MCF 10A (cell line): Measurements from ENCODE around the gene B3GNT9. TPM values are rescaled to one million over a fixed set of nuclear protein-coding genes. Genes with fewer than 3 reads are reported as not detected.

ENCODE experiments used
- BruUV-seq: library from RNA; stranded (reverse); fragments of 400-500 nt; replicated peaks from 2 replicates; lab custom pipeline; 2021; lab: Mats Ljungman, UMichigan
- CTCF ChIA-PET: fragments of 300-600 bp; sonication (Branson Sonifier 250); formaldehyde crosslinking; extraction: SDS; loops from one replicate; lab custom pipeline; 2021; ENCODE audit warnings: antibody characterized with exemption, inconsistent platforms; lab: Yijun Ruan, JAX
- POLR2A ChIA-PET: fragments of 300-600, 350-650 bp; sonication (Branson Sonifier 250); formaldehyde crosslinking; extraction: SDS; loops from one replicate; lab custom pipeline; 2020; ENCODE audit warnings: antibody characterized with exemption, inconsistent platforms; lab: Yijun Ruan, JAX
- DNase-seq: peaks from one replicate; pipeline ENCODE4 v3.0.0-alpha.2; 2018; ENCODE audit not compliant: unreplicated experiment
- H3K27ac Mint-ChIP-seq: one replicate; pipeline ENCODE4 v1.8.0; 2022; ENCODE audit warnings: mild to moderate bottlenecking, low read depth, mixed read lengths; ENCODE audit not compliant: unreplicated experiment
- H3K27me3 Mint-ChIP-seq: one replicate; pipeline ENCODE4 v1.8.0; 2022; ENCODE audit warnings: mixed read lengths; ENCODE audit not compliant: insufficient read depth, unreplicated experiment
- H3K36me3 Mint-ChIP-seq: one replicate; pipeline ENCODE4 v1.8.0; 2022; ENCODE audit warnings: mild to moderate bottlenecking, moderate library complexity, mixed read lengths; ENCODE audit not compliant: insufficient read depth, unreplicated experiment
- H3K4me1 Mint-ChIP-seq: one replicate; pipeline ENCODE4 v1.8.0; 2022; ENCODE audit warnings: mixed read lengths; ENCODE audit not compliant: insufficient read depth, unreplicated experiment
- H3K4me3 Mint-ChIP-seq: one replicate; pipeline ENCODE4 v1.8.0; 2022; ENCODE audit warnings: mild to moderate bottlenecking, moderate library complexity, mixed read lengths; ENCODE audit not compliant: unreplicated experiment
- H3K9me3 Mint-ChIP-seq: one replicate; pipeline ENCODE4 v1.8.0; 2022; ENCODE audit warnings: mixed read lengths; ENCODE audit not compliant: unreplicated experiment
- intact Hi-C: fragments of 100-400 bp; cut with micrococcal nuclease; formaldehyde crosslinking; loops from 2 replicates; pipeline ENCODE4 v1.14.1; 2022
- total RNA-seq: library from RNA; stranded (reverse); gene quantifications from 2 replicates; pipeline ENCODE4 v1.2.3, GENCODE V29; 2022
- TF ChIP-seq, protein P1 (sequence below): fragments of 200-600 bp; IDR thresholded peaks from one replicate; pipeline ENCODE4 v1.8.0; 2022; ENCODE audit warnings: antibody characterized with exemption, mild to moderate bottlenecking; ENCODE audit not compliant: unreplicated experiment

B3GNT9 gene
- total RNA-seq, 1 experiment from 2014 or later, result 0.84 TPM

- CTCF ChIA-PET, result interaction anchor here (0.5 to 3.6 kb wide), 8 partner anchors 7 to 247 kb away, joined by 3 to 29 read pairs (median 8); partner anchors contain the start of genes EXOC3L1 and TMEM208
- no peaks in the 10 kb centered on the region for H3K9me3 Mint-ChIP-seq
- H3K27me3 Mint-ChIP-seq, result no peaks in the 10 kb centered on the region
- BruUV-seq, result no TSS peak
- intact Hi-C loops, result no loop called here
- H3K27ac Mint-ChIP-seq, result peak overlapping the region; percentile 14
- H3K36me3 Mint-ChIP-seq, result peaks cover 54% of the 10 kb centered on the region
- no peak for DNase-seq
- no peak overlapping the region for H3K4me3 Mint-ChIP-seq
- H3K4me1 Mint-ChIP-seq, result peaks cover 35% of the 10 kb centered on the region
- POLR2A ChIA-PET, result interaction anchor here (0.9 to 3.8 kb wide), 3 partner anchors 10 to 50 kb away, joined by 3 to 28 read pairs (median 25); partner anchors contain the start of gene FHOD1
- TF ChIP-seq, protein P1, sequence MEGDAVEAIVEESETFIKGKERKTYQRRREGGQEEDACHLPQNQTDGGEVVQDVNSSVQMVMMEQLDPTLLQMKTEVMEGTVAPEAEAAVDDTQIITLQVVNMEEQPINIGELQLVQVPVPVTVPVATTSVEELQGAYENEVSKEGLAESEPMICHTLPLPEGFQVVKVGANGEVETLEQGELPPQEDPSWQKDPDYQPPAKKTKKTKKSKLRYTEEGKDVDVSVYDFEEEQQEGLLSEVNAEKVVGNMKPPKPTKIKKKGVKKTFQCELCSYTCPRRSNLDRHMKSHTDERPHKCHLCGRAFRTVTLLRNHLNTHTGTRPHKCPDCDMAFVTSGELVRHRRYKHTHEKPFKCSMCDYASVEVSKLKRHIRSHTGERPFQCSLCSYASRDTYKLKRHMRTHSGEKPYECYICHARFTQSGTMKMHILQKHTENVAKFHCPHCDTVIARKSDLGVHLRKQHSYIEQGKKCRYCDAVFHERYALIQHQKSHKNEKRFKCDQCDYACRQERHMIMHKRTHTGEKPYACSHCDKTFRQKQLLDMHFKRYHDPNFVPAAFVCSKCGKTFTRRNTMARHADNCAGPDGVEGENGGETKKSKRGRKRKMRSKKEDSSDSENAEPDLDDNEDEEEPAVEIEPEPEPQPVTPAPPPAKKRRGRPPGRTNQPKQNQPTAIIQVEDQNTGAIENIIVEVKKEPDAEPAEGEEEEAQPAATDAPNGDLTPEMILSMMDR, result no peak
Observed at GRCh38 chr16:67196881-67197280, 46.1 kb upstream of the B3GNT9 start.

GRCh38 chr16:67195676-67196075, 44.9 kb upstream of the B3GNT9 start:
- DNase-seq, result no peak
- H3K27ac Mint-ChIP-seq, result peak overlapping the region; percentile 14
- BruUV-seq, result no TSS peak
- TF ChIP-seq, protein P1, result no peak
- intact Hi-C loops, result no loop called here
- H3K27me3 Mint-ChIP-seq, result no peaks in the 10 kb centered on the region
- ChIA-PET POLR2A (no interaction called here), CTCF (interaction anchor here (0.6 to 0.9 kb wide), 3 partner anchors 17 to 218 kb away, joined by 3 read pairs; no protein-coding TSS in a partner anchor)
- peaks cover 51% of the 10 kb centered on the region for H3K36me3 Mint-ChIP-seq
- no peak overlapping the region for H3K4me3 Mint-ChIP-seq
- H3K4me1 Mint-ChIP-seq, result peaks cover 43% of the 10 kb centered on the region
- H3K9me3 Mint-ChIP-seq, result no peaks in the 10 kb centered on the region

DNA sequence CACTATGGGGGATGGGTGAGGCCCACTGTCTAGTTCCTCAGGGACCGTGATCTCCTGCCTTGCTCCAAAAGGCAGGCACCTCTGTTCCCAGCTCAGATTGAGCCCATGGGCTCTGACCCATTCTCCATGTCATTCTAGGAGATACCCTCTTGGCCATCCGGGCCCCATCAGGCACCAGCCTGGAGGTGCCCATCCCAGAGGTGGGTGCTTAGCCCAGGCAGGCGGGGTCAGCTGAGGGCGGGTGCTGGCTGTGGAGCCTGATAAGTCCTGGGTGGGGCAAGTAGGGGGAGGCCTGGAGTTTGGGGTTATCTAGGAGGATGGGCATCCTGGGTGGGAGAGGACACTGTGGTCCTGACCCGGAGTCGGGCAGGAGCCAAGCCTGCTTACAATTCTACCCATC, 43.5 kb upstream of the B3GNT9 start:
- CTCF ChIA-PET, result interaction anchor here (0.7 to 1.5 kb wide), 4 partner anchors 9 to 299 kb away, joined by 3 to 8 read pairs (median 3); no protein-coding TSS in a partner anchor
- TF ChIP-seq, protein P1, result no peak
- Mint-ChIP-seq H3K27ac (no peak overlapping the region), H3K27me3 (no peaks in the 10 kb centered on the region), H3K4me1 (peaks cover 36% of the 10 kb centered on the region), H3K9me3 (no peaks in the 10 kb centered on the region), H3K36me3 (peaks cover 42% of the 10 kb centered on the region), H3K4me3 (peak overlapping the region; percentile 77)
- no peak for DNase-seq
- POLR2A ChIA-PET, result interaction anchor here (0.6 to 2.6 kb wide), 4 partner anchors 9 to 53 kb away, joined by 3 to 9 read pairs (median 4); partner anchors contain the start of gene FHOD1
- BruUV-seq, result no TSS peak
- intact Hi-C loops, result no loop called here

- intact Hi-C loops, result loop anchor here (2.0 kb wide), 1 partner anchor 85 kb away; the partner anchor contains the start of gene PLEKHG4
- Mint-ChIP-seq H3K4me1 (peaks cover 34% of the 10 kb centered on the region), H3K4me3 (peak overlapping the region; percentile 77), H3K27ac (no peak overlapping the region), H3K27me3 (no peaks in the 10 kb centered on the region), H3K9me3 (no peaks in the 10 kb centered on the region), H3K36me3 (peaks cover 42% of the 10 kb centered on the region)
- BruUV-seq, result no TSS peak
- ChIA-PET CTCF (interaction anchor here (0.6 to 1.5 kb wide), 5 partner anchors 8 to 51 kb away, joined by 3 to 8 read pairs (median 3); no protein-coding TSS in a partner anchor), POLR2A (interaction anchor here (0.7 to 2.6 kb wide), 7 partner anchors 10 to 53 kb away, joined by 3 to 12 read pairs (median 8); partner anchors contain the start of genes FHOD1, MATCAP1 and TMEM208)
- no peak for DNase-seq
- TF ChIP-seq, protein P1, result no peak
Observed at GRCh38 chr16:67193536-67193935, 42.7 kb upstream of the B3GNT9 start.
